GM12878 (cell line): Measurements from ENCODE around the gene NPAS3. TPM values are rescaled to one million over a fixed set of nuclear protein-coding genes. Genes with fewer than 3 reads are reported as not detected.

Source experiments
- ATAC-seq: fragments of 200-7000 bp; cut with Tn5 transposase; 3 replicates; pipeline ENCODE4 v1.9.1; 2020; ENCODE audit warnings: mild to moderate bottlenecking, moderate library complexity
- BruUV-seq: library from RNA; stranded (reverse); fragments of 400-500 nt; replicated peaks from 2 replicates; lab custom pipeline; 2021; lab: Mats Ljungman, UMichigan
- CTCF ChIA-PET: fragments of 300-600 bp; sonication (Branson Sonifier 250); formaldehyde crosslinking; extraction: SDS; loops from one replicate; lab custom pipeline; 2021; ENCODE audit warnings: inconsistent platforms; lab: Yijun Ruan, JAX
- POLR2A ChIA-PET: fragments of 350-600 bp; formaldehyde crosslinking; extraction: SDS; loops from one replicate; lab custom pipeline; 2021; ENCODE audit warnings: inconsistent platforms; lab: Charles Lee
- RAD21 ChIA-PET: fragments of 300-600 bp; sonication (Branson Sonifier 250); formaldehyde crosslinking; loops from one replicate; lab custom pipeline; 2023; ENCODE audit warnings: antibody characterized with exemption; ENCODE audit not compliant: unreplicated experiment; lab: Charles Lee
- SMC1A ChIA-PET: fragments of 300-600 bp; sonication (Branson Sonifier 250); formaldehyde crosslinking; loops from one replicate; lab custom pipeline; 2023; ENCODE audit not compliant: unreplicated experiment, uncharacterized antibody; lab: Charles Lee
- DNase-seq: peaks from one replicate; pipeline ENCODE4 v3.0.0-alpha.2; 2011; ENCODE audit warnings: low read depth, low spot score
- FAIRE-seq: peaks from 3 replicates; lab custom pipeline; 2011; peaks lifted over from hg19 to GRCh38; lab: Jason Lieb, UNC
- H2AFZ ChIP-seq: 2 replicates; pipeline ENCODE4 v1.6.0; 2011; ENCODE audit warnings: low read depth, low read length, control low read depth; ENCODE audit not compliant: control insufficient read depth
- H3K27ac ChIP-seq: 2 replicates; pipeline ENCODE4 v1.5.1; 2011; ENCODE audit warnings: control low read depth; ENCODE audit not compliant: control insufficient read depth, insufficient read depth
- H3K27me3 ChIP-seq, 2 experiments: replicated peaks in 1 of 2; 2 replicates each; pipeline versions ENCODE4 v1.6.0 to v1.6.1; 2011; ENCODE audit warnings: low read length in 1 of 2; ENCODE audit not compliant: control insufficient read depth in 2 of 2, insufficient read depth in 2 of 2
- H3K36me3 ChIP-seq, 2 experiments: 2 replicates each; pipeline ENCODE4 v1.5.1; 2011; ENCODE audit warnings: low read length in 1 of 2; ENCODE audit not compliant: control insufficient read depth in 2 of 2, insufficient read depth in 2 of 2
- H3K4me1 ChIP-seq: 2 replicates; pipeline ENCODE4 v1.6.1; 2011; ENCODE audit warnings: mild to moderate bottlenecking, low read length, moderate library complexity, mixed read lengths; ENCODE audit not compliant: control insufficient read depth, insufficient read depth
- H3K4me2 ChIP-seq: 2 replicates; pipeline ENCODE4 v1.6.0; 2011; ENCODE audit warnings: control low read depth; ENCODE audit not compliant: control insufficient read depth, insufficient read depth
- H3K4me3 ChIP-seq: fragments of 200-600 bp; sonication (generic); 2 replicates; pipeline ENCODE4 v1.5.1; 2016
- H3K79me2 ChIP-seq: 2 replicates; pipeline ENCODE4 v1.6.0; 2011; ENCODE audit warnings: low read length; ENCODE audit not compliant: control insufficient read depth, insufficient read depth
- H3K9ac ChIP-seq: 2 replicates; pipeline ENCODE4 v1.8.0; 2011; ENCODE audit warnings: low read length, control low read depth, mixed read lengths; ENCODE audit not compliant: control insufficient read depth, insufficient read depth
- H3K9me3 ChIP-seq: replicated peaks from 3 replicates; pipeline ENCODE4 v1.5.1; 2011; ENCODE audit warnings: mild to moderate bottlenecking, low read length; ENCODE audit not compliant: control insufficient read depth, insufficient read depth
- H4K20me1 ChIP-seq: 2 replicates; pipeline ENCODE4 v1.6.0; 2011; ENCODE audit not compliant: control insufficient read depth, insufficient read depth
- BCL11A ChIP-seq: IDR thresholded peaks from 2 replicates; pipeline ENCODE4 v1.6.1; 2011; ENCODE audit warnings: low read depth, low read length
- CBFB ChIP-seq: IDR thresholded peaks from 2 replicates; pipeline ENCODE4 v1.6.1; 2016; ENCODE audit warnings: antibody characterized with exemption, low read depth
- ELK1 ChIP-seq: IDR thresholded peaks from 2 replicates; pipeline ENCODE4 v1.6.1; 2012; ENCODE audit warnings: low read depth, low read length, improper control_type of control experiment
- HDAC6 ChIP-seq: fragments of 200-600 bp; sonication (generic); IDR thresholded peaks from one replicate; pipeline ENCODE4 v1.8.0; 2017; ENCODE audit warnings: antibody characterized with exemption; ENCODE audit not compliant: unreplicated experiment
- MXI1 ChIP-seq: fragments of 150-350 bp; IDR thresholded peaks from 2 replicates; pipeline ENCODE4 v1.6.1; 2011; ENCODE audit warnings: low read depth, mild to moderate bottlenecking, inconsistent platforms, low read length, improper control_type of control experiment
- SRF ChIP-seq, 2 experiments: IDR thresholded peaks; 2 replicates each; pipeline ENCODE4 v1.6.1; 2011; ENCODE audit warnings: low read depth in 2 of 2, low read length in 2 of 2, mild to moderate bottlenecking in 1 of 2, moderate library complexity in 1 of 2
- SUZ12 ChIP-seq: fragments of 200-600 bp; sonication (generic); IDR thresholded peaks from one replicate; pipeline ENCODE4 v1.6.1; 2018; ENCODE audit warnings: antibody characterized with exemption, mild to moderate bottlenecking; ENCODE audit not compliant: unreplicated experiment
- TAF1 ChIP-seq: IDR thresholded peaks from 2 replicates; pipeline ENCODE4 v1.6.1; 2011; ENCODE audit warnings: mild to moderate bottlenecking, low read depth, low read length, borderline replicate concordance
- TCF12 ChIP-seq: IDR thresholded peaks from 2 replicates; pipeline ENCODE4 v1.6.1; 2011; ENCODE audit warnings: low read depth, mild to moderate bottlenecking, low read length
- TCF3 ChIP-seq: IDR thresholded peaks from 2 replicates; pipeline ENCODE4 v1.6.1; 2012; ENCODE audit warnings: low read depth, mild to moderate bottlenecking, low read length, borderline replicate concordance; ENCODE audit not compliant: insufficient read depth
- WRNIP1 ChIP-seq: IDR thresholded peaks from 2 replicates; pipeline ENCODE4 v1.6.1; 2011; ENCODE audit warnings: low read depth, low read length, improper control_type of control experiment, borderline replicate concordance
- ZNF207 ChIP-seq: fragments of 450-650 bp; IDR thresholded peaks from 2 replicates; pipeline ENCODE4 v1.6.1; 2014; ENCODE audit warnings: antibody characterized with exemption, mild to moderate bottlenecking, borderline replicate concordance
- ZSCAN29 ChIP-seq: fragments of 450-650 bp; IDR thresholded peaks from 2 replicates; pipeline ENCODE4 v1.6.1; 2017; ENCODE audit warnings: mild to moderate bottlenecking, moderate library complexity
- WGBS: methylation state at CpG from one replicate; pipeline ENCODE4 v1.1.6; 2016; ENCODE audit warnings: low lambda C conversion rate; ENCODE audit not compliant: insufficient replicate concordance, insufficient coverage; ENCODE audit errors: missing lambda C conversion rate; 5-methylcytosine and 5-hydroxymethylcytosine counted together
- in situ Hi-C: fragments of 300-500 bp; cut with MboI; formaldehyde crosslinking; loops from 9 replicates; pipeline ENCODE4 v1.14.3; 2018; ENCODE audit warnings: mixed read lengths
- intact Hi-C: fragments of 100-400 bp; cut with micrococcal nuclease; formaldehyde crosslinking; loops from one replicate; pipeline ENCODE4 v1.14.2; 2022; ENCODE audit not compliant: unreplicated experiment
- polyA plus RNA-seq, 11 experiments: library from polyadenylated mRNA; depleted of rRNA in 4 of 11; unstranded in 6 of 11; stranded (reverse) in 5 of 11; fragments of >200 nt; fragmentation: Nextera tagmentation in 4 of 11; fragmentation: Illumina TruSeq in 1 of 11; extraction: Ambion mirVana in 4 of 11; extraction: Trizol in 1 of 11; gene quantifications; 1 replicate in 1 of 11; 2 replicates in 10 of 11; pipeline versions ENCODE4 v1.2.1 to v1.2.3, GENCODE V29; 2011 to 2016; ENCODE audit warnings: inconsistent platforms in 2 of 11, missing spikeins in 2 of 11, low read depth in 1 of 11
- total RNA-seq, 4 experiments: library from RNA; depleted of rRNA in 3 of 4; stranded (reverse); fragments of >200 nt in 3 of 4; fragmentation: Illumina TruSeq in 1 of 4; extraction: Trizol in 1 of 4; gene quantifications; 2 replicates each; pipeline versions ENCODE4 v1.2.1 to v1.2.3, GENCODE V29; 2013 to 2021
- TF ChIP-seq, protein P1 (sequence below): fragments of 150-350 bp; IDR thresholded peaks from 2 replicates; pipeline ENCODE4 v1.6.1; 2016; ENCODE audit warnings: low read depth, low read length

NPAS3 gene
- total and polyA plus RNA-seq, 10 of the 15 experiments (the other 5 are each of a cell fraction or from before 2014, with no cell fraction given), result under 0.01 to 2.7 (median 0.03) TPM; not detected in 6

DNA sequence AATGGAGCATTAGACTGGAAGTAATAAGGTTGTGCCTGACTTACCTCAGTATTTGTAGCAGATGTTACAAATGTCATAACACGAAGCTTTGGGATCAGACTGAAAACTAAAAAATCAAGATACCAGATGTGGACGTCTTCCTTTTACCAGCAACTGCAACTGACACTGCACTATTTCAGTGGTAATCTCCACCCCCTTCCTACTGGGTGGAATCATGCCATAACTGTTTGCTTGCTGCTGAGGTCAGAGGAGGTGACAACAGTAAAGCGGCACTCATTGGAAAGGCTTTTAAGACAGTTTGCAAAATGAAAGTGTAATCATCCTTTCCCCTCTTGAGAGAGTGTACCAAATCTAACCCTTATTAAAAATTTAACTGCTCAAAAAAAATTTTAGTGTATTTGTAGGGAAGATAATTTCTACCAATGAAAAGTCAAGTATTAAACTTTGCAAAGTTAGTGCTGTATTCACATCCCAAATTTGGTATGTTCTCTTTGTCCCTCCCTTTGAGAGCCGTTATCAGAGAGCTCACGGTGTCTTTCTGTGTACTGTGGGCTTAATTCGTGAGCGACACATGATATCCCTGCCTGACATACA, 420.7 kb downstream of the NPAS3 start:
- 45% methylated on average over 7 of the region's 7 CpGs for WGBS
- no TSS peak for BruUV-seq
- Histone ChIP-seq H3K4me1 (no peaks in the 10 kb centered on the region), H3K9ac (no peak overlapping the region), H3K27ac (no peak overlapping the region), H3K27me3 (no peaks in the 10 kb centered on the region; a peak in 1 of 4 replicates), H4K20me1 (no peaks in the 10 kb centered on the region), H3K9me3 (no peaks in the 10 kb centered on the region), H3K36me3 (no peaks in the 10 kb centered on the region), H3K4me2 (no peak overlapping the region), H3K79me2 (no peaks in the 10 kb centered on the region), H3K4me3 (no peak overlapping the region), H2AFZ (no peak overlapping the region)
- RAD21 ChIA-PET, result no interaction called here
- SMC1A ChIA-PET, result interaction anchor here (1.4 kb wide), 1 partner anchor 8 kb away, joined by 4 read pairs; no protein-coding TSS in a partner anchor
- POLR2A ChIA-PET, result interaction anchor here (0.6 kb wide), 1 partner anchor 13 kb away, joined by 4 read pairs; no protein-coding TSS in a partner anchor
- intact Hi-C loops, result no loop called here
- in situ Hi-C loops, result no loop called here
- DNase-seq, result no peak
- no peak for TF ChIP-seq TCF3
- no peak for TF ChIP-seq MXI1
- no peak for TF ChIP-seq CBFB
- no peak for TF ChIP-seq SRF (IDR thresholded peaks at IDR 0.05; ENCODE audit: low read depth in 2 of 2, low read length in 2 of 2)
- no peak for TF ChIP-seq TCF12
- TF ChIP-seq WRNIP1, result no peak
- no peak for TF ChIP-seq SUZ12
- TF ChIP-seq HDAC6, result no peak
- TF ChIP-seq, protein P1, sequence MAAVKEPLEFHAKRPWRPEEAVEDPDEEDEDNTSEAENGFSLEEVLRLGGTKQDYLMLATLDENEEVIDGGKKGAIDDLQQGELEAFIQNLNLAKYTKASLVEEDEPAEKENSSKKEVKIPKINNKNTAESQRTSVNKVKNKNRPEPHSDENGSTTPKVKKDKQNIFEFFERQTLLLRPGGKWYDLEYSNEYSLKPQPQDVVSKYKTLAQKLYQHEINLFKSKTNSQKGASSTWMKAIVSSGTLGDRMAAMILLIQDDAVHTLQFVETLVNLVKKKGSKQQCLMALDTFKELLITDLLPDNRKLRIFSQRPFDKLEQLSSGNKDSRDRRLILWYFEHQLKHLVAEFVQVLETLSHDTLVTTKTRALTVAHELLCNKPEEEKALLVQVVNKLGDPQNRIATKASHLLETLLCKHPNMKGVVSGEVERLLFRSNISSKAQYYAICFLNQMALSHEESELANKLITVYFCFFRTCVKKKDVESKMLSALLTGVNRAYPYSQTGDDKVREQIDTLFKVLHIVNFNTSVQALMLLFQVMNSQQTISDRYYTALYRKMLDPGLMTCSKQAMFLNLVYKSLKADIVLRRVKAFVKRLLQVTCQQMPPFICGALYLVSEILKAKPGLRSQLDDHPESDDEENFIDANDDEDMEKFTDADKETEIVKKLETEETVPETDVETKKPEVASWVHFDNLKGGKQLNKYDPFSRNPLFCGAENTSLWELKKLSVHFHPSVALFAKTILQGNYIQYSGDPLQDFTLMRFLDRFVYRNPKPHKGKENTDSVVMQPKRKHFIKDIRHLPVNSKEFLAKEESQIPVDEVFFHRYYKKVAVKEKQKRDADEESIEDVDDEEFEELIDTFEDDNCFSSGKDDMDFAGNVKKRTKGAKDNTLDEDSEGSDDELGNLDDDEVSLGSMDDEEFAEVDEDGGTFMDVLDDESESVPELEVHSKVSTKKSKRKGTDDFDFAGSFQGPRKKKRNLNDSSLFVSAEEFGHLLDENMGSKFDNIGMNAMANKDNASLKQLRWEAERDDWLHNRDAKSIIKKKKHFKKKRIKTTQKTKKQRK, result no peak
- no peak for TF ChIP-seq TAF1
- no peak for TF ChIP-seq ELK1
- TF ChIP-seq ZSCAN29, result no peak
- TF ChIP-seq ZNF207, result no peak
- TF ChIP-seq BCL11A, result no peak
- no peak for ATAC-seq
- no peak for FAIRE-seq
- CTCF ChIA-PET, result interaction anchor here (0.5 to 1.3 kb wide), 2 partner anchors 10 to 13 kb away, joined by 3 to 4 read pairs; no protein-coding TSS in a partner anchor
